ENCODE measurements around the gene TLR3.

DNA sequence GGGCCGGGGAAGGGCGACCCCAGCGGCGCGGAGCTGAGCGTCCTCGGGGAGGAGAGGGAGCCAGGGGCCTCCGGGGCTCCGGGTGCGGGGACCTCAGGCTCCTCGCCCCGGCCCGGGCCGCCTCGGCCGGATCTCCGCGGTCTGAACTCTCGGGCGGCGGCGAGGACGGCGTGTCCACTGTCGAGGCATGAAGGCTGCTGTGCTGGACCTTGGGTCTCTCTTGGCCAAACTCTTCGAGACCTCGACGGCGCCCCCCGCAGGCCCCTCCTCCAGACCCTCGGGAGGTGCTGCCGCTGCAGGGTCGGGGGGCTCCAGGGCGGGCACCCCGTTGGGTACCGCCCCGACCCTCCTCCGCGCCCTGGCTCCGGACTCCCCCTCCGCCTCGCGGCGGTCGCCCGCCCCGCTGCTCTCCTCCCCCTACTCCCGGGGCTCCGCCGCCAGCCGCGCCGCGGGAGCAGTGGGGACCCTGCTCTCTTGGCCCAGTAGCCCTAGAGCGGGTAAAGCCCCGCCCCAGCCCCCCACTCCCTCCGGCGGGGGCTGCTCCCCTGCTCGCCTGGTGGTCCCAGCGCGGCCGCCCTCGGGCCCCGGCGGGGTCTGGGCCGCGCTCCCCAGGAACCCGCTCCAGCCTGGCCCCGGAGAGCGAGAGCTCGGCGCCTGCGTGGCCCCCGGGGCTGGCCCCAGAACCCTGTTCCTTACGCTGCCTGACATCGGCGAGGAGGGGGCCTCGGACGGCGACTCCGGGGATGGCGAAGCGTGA, 36.1 kb downstream of the TLR3 start:
- TF ChIP-seq, protein P1, sequence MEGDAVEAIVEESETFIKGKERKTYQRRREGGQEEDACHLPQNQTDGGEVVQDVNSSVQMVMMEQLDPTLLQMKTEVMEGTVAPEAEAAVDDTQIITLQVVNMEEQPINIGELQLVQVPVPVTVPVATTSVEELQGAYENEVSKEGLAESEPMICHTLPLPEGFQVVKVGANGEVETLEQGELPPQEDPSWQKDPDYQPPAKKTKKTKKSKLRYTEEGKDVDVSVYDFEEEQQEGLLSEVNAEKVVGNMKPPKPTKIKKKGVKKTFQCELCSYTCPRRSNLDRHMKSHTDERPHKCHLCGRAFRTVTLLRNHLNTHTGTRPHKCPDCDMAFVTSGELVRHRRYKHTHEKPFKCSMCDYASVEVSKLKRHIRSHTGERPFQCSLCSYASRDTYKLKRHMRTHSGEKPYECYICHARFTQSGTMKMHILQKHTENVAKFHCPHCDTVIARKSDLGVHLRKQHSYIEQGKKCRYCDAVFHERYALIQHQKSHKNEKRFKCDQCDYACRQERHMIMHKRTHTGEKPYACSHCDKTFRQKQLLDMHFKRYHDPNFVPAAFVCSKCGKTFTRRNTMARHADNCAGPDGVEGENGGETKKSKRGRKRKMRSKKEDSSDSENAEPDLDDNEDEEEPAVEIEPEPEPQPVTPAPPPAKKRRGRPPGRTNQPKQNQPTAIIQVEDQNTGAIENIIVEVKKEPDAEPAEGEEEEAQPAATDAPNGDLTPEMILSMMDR (IDR thresholded peaks at IDR 0.05 in 2 of 3, conservative IDR thresholded peaks at IDR 0.05 in 1 of 3; ENCODE audit: control insufficient read depth in 2 of 3, extremely low read depth in 1 of 3, insufficient read depth in 1 of 3, low read depth in 3 of 3, low read length in 3 of 3) = no peak
- TF ChIP-seq EZH2 (IDR thresholded peaks at IDR 0.05; ENCODE audit: borderline replicate concordance, control insufficient read depth, low read depth, low read length) = no peak
- TF ChIP-seq POLR2AphosphoS5 (IDR thresholded peaks at IDR 0.05; ENCODE audit: low read length) = no peak
- TF ChIP-seq, protein P2, sequence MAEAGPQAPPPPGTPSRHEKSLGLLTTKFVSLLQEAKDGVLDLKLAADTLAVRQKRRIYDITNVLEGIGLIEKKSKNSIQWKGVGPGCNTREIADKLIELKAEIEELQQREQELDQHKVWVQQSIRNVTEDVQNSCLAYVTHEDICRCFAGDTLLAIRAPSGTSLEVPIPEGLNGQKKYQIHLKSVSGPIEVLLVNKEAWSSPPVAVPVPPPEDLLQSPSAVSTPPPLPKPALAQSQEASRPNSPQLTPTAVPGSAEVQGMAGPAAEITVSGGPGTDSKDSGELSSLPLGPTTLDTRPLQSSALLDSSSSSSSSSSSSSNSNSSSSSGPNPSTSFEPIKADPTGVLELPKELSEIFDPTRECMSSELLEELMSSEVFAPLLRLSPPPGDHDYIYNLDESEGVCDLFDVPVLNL (IDR thresholded peaks at IDR 0.05; ENCODE audit: low read depth, low read length) = no peak
- TF ChIP-seq JUNB (IDR thresholded peaks at IDR 0.05) = no peak
- no peak for TF ChIP-seq EP300 (IDR thresholded peaks at IDR 0.05; ENCODE audit: borderline replicate concordance in 1 of 2, control insufficient read depth in 1 of 2, low read depth in 2 of 2, low read length in 2 of 2)
- no peak for TF ChIP-seq RAD21 (IDR thresholded peaks at IDR 0.05; ENCODE audit: insufficient read depth, low read depth, low read length)
